Parathyroid adenoma (tissue), 2 donors: ENCODE measurements around the gene AJUBA.
A peak's percentile ranks its signal among the peaks of the same experiment; 100 is the strongest.

Experiments
- H2AFZ ChIP-seq: fragments of 300-600 bp; sonication (generic); one replicate; pipeline ENCODE4 v1.7.0; 2017; ENCODE audit warnings: antibody characterized with exemption, mild to moderate bottlenecking
- H3K27ac ChIP-seq: fragments of 300-600 bp; sonication (generic); one replicate; pipeline ENCODE4 v1.7.0; 2017
- H3K27me3 ChIP-seq: fragments of 300-600 bp; sonication (generic); one replicate; pipeline ENCODE4 v1.7.0; 2017; ENCODE audit warnings: low read length; ENCODE audit not compliant: control insufficient read depth, insufficient read depth
- H3K36me3 ChIP-seq: fragments of 300-600 bp; sonication (generic); one replicate; pipeline ENCODE4 v1.7.0; 2017; ENCODE audit warnings: low read length; ENCODE audit not compliant: control insufficient read depth, insufficient read depth
- H3K4me1 ChIP-seq: fragments of 300-600 bp; sonication (generic); one replicate; pipeline ENCODE4 v1.7.0; 2017; ENCODE audit warnings: control low read depth
- H3K4me2 ChIP-seq: fragments of 300-600 bp; sonication (generic); one replicate; pipeline ENCODE4 v1.7.0; 2017; ENCODE audit warnings: low read length
- H3K4me3 ChIP-seq: fragments of 300-600 bp; sonication (generic); one replicate; pipeline ENCODE4 v1.7.0; 2017; ENCODE audit warnings: low read depth, low read length
- H3K79me2 ChIP-seq: fragments of 300-600 bp; sonication (generic); one replicate; pipeline ENCODE4 v1.7.0; 2017; ENCODE audit warnings: control low read depth
- H3K9ac ChIP-seq: fragments of 300-600 bp; sonication (generic); one replicate; pipeline ENCODE4 v1.7.0; 2017; ENCODE audit warnings: mild to moderate bottlenecking
- H3K9me3 ChIP-seq: fragments of 300-600 bp; sonication (generic); one replicate; pipeline ENCODE4 v1.7.0; 2017; ENCODE audit warnings: low read length; ENCODE audit not compliant: control insufficient read depth
- CTCF ChIP-seq: fragments of 300-600 bp; sonication (generic); IDR thresholded peaks from one replicate; pipeline ENCODE4 v1.7.0; 2017; ENCODE audit warnings: antibody characterized with exemption, mild to moderate bottlenecking
- donor health status: primary hyperparathyroidism.

Gene AJUBA

GRCh38 chr14:22945642-22946041, 36.7 kb downstream of the AJUBA start:
- no peak overlapping the region for H3K27ac ChIP-seq
- H3K4me1 ChIP-seq = no peaks in the 10 kb centered on the region
- H3K79me2 ChIP-seq = no peaks in the 10 kb centered on the region
- TF ChIP-seq CTCF = no peak
- H2AFZ ChIP-seq = no peak overlapping the region
- no peaks in the 10 kb centered on the region for H3K9me3 ChIP-seq
- no peaks in the 10 kb centered on the region for H3K36me3 ChIP-seq
- H3K4me3 ChIP-seq = no peak overlapping the region
- H3K27me3 ChIP-seq = no peaks in the 10 kb centered on the region
- no peak overlapping the region for H3K9ac ChIP-seq
- no peak overlapping the region for H3K4me2 ChIP-seq

GRCh38 chr14:22939684-22940083, 42.7 kb downstream of the AJUBA start:
- Histone ChIP-seq H3K79me2 (no peaks in the 10 kb centered on the region), H3K27me3 (no peaks in the 10 kb centered on the region), H3K4me3 (no peak overlapping the region), H3K27ac (no peak overlapping the region), H3K9me3 (no peaks in the 10 kb centered on the region), H3K4me1 (no peaks in the 10 kb centered on the region), H3K9ac (no peak overlapping the region), H2AFZ (no peak overlapping the region), H3K36me3 (no peaks in the 10 kb centered on the region), H3K4me2 (no peak overlapping the region)
- TF ChIP-seq CTCF = no peak

GRCh38 chr14:22935156-22935555, 47.2 kb downstream of the AJUBA start:
- no peaks in the 10 kb centered on the region for H3K9me3 ChIP-seq
- TF ChIP-seq CTCF = no peak
- H3K9ac ChIP-seq = no peak overlapping the region
- no peak overlapping the region for H3K4me2 ChIP-seq
- H2AFZ ChIP-seq = no peak overlapping the region
- no peak overlapping the region for H3K4me3 ChIP-seq
- no peak overlapping the region for H3K27ac ChIP-seq
- peaks cover 1% of the 10 kb centered on the region for H3K4me1 ChIP-seq
- no peaks in the 10 kb centered on the region for H3K36me3 ChIP-seq
- H3K79me2 ChIP-seq = no peaks in the 10 kb centered on the region
- H3K27me3 ChIP-seq = no peaks in the 10 kb centered on the region

DNA sequence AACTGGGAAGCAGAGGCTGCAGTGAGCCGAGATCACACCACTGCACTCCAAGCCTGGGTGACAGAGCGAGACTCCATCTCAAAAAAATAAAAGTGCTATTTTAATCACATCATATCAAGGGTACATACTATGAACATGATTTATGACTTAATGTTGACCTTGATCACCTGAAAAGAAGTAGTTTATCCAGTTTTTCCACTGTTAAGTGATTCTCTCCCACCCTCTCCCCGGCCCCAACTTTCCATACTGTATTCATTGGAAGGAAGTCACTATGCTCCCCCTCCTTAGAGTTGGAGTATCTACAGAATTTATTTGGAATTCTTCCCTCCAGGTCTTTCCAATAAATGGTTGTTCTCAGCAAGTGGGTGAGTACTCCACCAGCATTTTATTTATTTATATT, 50.2 kb downstream of the AJUBA start:
- Histone ChIP-seq H2AFZ (no peak overlapping the region), H3K9me3 (no peaks in the 10 kb centered on the region), H3K4me3 (no peak overlapping the region), H3K4me2 (no peak overlapping the region), H3K27ac (no peak overlapping the region), H3K79me2 (no peaks in the 10 kb centered on the region), H3K36me3 (no peaks in the 10 kb centered on the region), H3K9ac (no peak overlapping the region), H3K27me3 (no peaks in the 10 kb centered on the region), H3K4me1 (peaks cover 7% of the 10 kb centered on the region)
- TF ChIP-seq CTCF = no peak

DNA sequence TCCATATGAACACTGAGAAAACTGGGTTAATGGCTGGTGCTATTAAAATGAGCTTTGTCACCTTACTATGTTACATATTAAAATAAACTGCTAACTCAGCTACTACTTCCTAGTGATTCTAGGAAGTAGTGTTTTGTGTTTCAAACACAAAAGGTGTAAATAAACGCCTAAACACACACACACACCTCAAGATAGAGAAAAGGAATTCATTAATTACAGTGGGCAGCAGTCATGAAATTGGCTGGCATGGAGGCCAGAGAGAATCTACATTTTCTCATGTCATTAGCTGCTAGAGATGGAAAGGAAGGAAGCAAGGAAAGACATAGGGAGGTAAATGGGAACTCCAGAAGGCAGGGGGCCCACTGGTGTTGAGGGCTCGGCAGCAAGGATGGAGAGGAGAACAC, 52.4 kb downstream of the AJUBA start:
- Histone ChIP-seq H3K9me3 (no peaks in the 10 kb centered on the region), H3K27ac (peak overlapping the region; percentile 74), H3K4me2 (peak overlapping the region; percentile 83), H3K4me3 (peak overlapping the region; percentile 77), H3K79me2 (no peaks in the 10 kb centered on the region), H3K36me3 (no peaks in the 10 kb centered on the region), H3K4me1 (peaks cover 7% of the 10 kb centered on the region), H2AFZ (peak overlapping the region; percentile 96), H3K27me3 (no peaks in the 10 kb centered on the region), H3K9ac (no peak overlapping the region)
- no peak for TF ChIP-seq CTCF
